Stimulated activated naive B cell treated with anti-CD40 and anti-IgM and Interleukin-4, amounts not matched to agents 10 μg/mL and 1 μg/mL and 100 μg/mL, for 72 hours (primary cell): ENCODE results near the gene CHD6.
A peak's percentile ranks its signal among the peaks of the same experiment; 100 is the strongest.

Source experiments
- ATAC-seq, 2 donors: fragments of 150-1000 bp; cut with Tn5 transposase; replicated peaks; 2 replicates each; pipeline ENCODE4 v1.10.0; 2021; ENCODE audit warnings: moderate library complexity in 1 of 2
- DNase-seq: peaks from one replicate; pipeline ENCODE4 v3.0.0; 2021
- H3K27ac Mint-ChIP-seq: one replicate; pipeline ENCODE4 v1.8.0; 2022; ENCODE audit warnings: mild to moderate bottlenecking, mixed read lengths
- H3K27me3 Mint-ChIP-seq, 2 donors: one replicate each; pipeline ENCODE4 v1.8.0; 2022; ENCODE audit warnings: mixed read lengths in 2 of 2
- H3K36me3 Mint-ChIP-seq, 2 donors: one replicate each; pipeline ENCODE4 v1.8.0; 2022; ENCODE audit warnings: mixed read lengths in 2 of 2, mild to moderate bottlenecking in 1 of 2
- H3K4me1 Mint-ChIP-seq, 2 donors: one replicate each; pipeline ENCODE4 v1.8.0; 2022; ENCODE audit warnings: mixed read lengths in 2 of 2, mild to moderate bottlenecking in 1 of 2
- H3K4me3 Mint-ChIP-seq, 2 donors: one replicate each; pipeline ENCODE4 v1.8.0; 2022; ENCODE audit warnings: mild to moderate bottlenecking in 2 of 2, mixed read lengths in 2 of 2, moderate library complexity in 1 of 2
- H3K9me3 Mint-ChIP-seq, 2 donors: one replicate each; pipeline ENCODE4 v1.8.0; 2022; ENCODE audit warnings: mixed read lengths in 2 of 2, mild to moderate bottlenecking in 1 of 2

CHD6 gene

GRCh38 chr20:41386502-41387427, 231.4 kb downstream of the CHD6 start:
- Mint-ChIP-seq H3K27ac (no peak overlapping the region), H3K4me3 (no peak overlapping the region), H3K9me3 (peaks cover 4 to 10% of the 10 kb centered on the region in 2 donors), H3K36me3 (no peaks in the 10 kb centered on the region), H3K4me1 (no peaks in the 10 kb centered on the region), H3K27me3 (peaks cover 10 to 26% of the 10 kb centered on the region in 2 donors)
- DNase-seq (no peak), ATAC-seq (no peak)

GRCh38 chr20:41382791-41383305, 235.3 kb downstream of the CHD6 start:
- H3K36me3 Mint-ChIP-seq = no peaks in the 10 kb centered on the region
- peaks cover 24 to 26% of the 10 kb centered on the region in 2 donors for H3K27me3 Mint-ChIP-seq
- no peak for ATAC-seq
- no peaks in the 10 kb centered on the region for H3K4me1 Mint-ChIP-seq
- H3K9me3 Mint-ChIP-seq = peaks cover 2 to 5% of the 10 kb centered on the region in 2 donors
- no peak overlapping the region for H3K4me3 Mint-ChIP-seq
- no peak overlapping the region for H3K27ac Mint-ChIP-seq
- no peak for DNase-seq

GRCh38 chr20:41380551-41381193, 237.5 kb downstream of the CHD6 start:
- DNase-seq (no peak), ATAC-seq (no peak)
- Mint-ChIP-seq H3K4me1 (no peaks in the 10 kb centered on the region), H3K27ac (no peak overlapping the region), H3K9me3 (peaks cover 2 to 5% of the 10 kb centered on the region in 2 donors), H3K36me3 (no peaks in the 10 kb centered on the region), H3K27me3 (peaks cover 38 to 43% of the 10 kb centered on the region in 2 donors), H3K4me3 (no peak overlapping the region)

DNA sequence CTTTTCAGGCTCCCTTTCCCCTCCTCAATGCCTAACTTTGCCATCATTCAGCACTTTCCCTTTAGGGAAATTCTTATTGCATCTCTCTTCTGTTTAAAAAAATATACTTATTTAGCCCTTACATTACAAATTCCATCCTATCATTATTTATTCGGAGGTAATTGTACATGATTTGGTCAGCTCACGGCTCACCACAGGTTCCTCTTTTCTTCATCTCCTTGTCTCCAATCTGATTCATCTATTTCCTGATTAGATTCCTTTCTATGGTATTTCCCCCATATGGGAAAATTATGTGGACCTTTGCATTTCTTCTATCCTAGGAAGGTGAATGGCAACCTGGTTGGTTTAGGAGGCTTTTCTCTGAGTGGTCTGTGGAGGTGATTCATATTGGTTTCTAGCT, 238.6 kb downstream of the CHD6 start:
- H3K27me3 Mint-ChIP-seq = peaks cover 42 to 53% of the 10 kb centered on the region in 2 donors
- ATAC-seq = no peak
- peaks cover 2 to 5% of the 10 kb centered on the region in 2 donors for H3K9me3 Mint-ChIP-seq
- no peaks in the 10 kb centered on the region for H3K36me3 Mint-ChIP-seq
- H3K27ac Mint-ChIP-seq = no peak overlapping the region
- H3K4me1 Mint-ChIP-seq = no peaks in the 10 kb centered on the region
- DNase-seq = no peak
- H3K4me3 Mint-ChIP-seq = no peak overlapping the region

GRCh38 chr20:41377275-41377674, 240.9 kb downstream of the CHD6 start:
- Mint-ChIP-seq H3K4me1 (no peaks in the 10 kb centered on the region), H3K9me3 (peaks cover 5% of the 10 kb centered on the region in 2 donors), H3K27me3 (peaks cover 56 to 76% of the 10 kb centered on the region in 2 donors), H3K4me3 (no peak overlapping the region), H3K27ac (peak overlapping the region; percentile 59), H3K36me3 (peaks cover 0 to 5% of the 10 kb centered on the region in 2 donors)
- DNase-seq = no peak
- ATAC-seq = no peak

GRCh38 chr20:41376349-41376748, 241.8 kb downstream of the CHD6 start:
- no peak for DNase-seq
- ATAC-seq = no peak
- Mint-ChIP-seq H3K9me3 (peaks cover 5 to 7% of the 10 kb centered on the region in 2 donors), H3K27me3 (peaks cover 57 to 81% of the 10 kb centered on the region in 2 donors), H3K36me3 (peaks cover 0 to 6% of the 10 kb centered on the region in 2 donors), H3K4me1 (no peaks in the 10 kb centered on the region), H3K27ac (no peak overlapping the region), H3K4me3 (no peak overlapping the region)

GRCh38 chr20:41375846-41376245, 242.3 kb downstream of the CHD6 start:
- Mint-ChIP-seq H3K4me1 (no peaks in the 10 kb centered on the region), H3K9me3 (peaks cover 8 to 11% of the 10 kb centered on the region in 2 donors), H3K27ac (no peak overlapping the region), H3K4me3 (no peak overlapping the region), H3K36me3 (peaks cover 0 to 10% of the 10 kb centered on the region in 2 donors), H3K27me3 (peaks cover 58 to 81% of the 10 kb centered on the region in 2 donors)
- DNase-seq (no peak), ATAC-seq (no peak)

DNA sequence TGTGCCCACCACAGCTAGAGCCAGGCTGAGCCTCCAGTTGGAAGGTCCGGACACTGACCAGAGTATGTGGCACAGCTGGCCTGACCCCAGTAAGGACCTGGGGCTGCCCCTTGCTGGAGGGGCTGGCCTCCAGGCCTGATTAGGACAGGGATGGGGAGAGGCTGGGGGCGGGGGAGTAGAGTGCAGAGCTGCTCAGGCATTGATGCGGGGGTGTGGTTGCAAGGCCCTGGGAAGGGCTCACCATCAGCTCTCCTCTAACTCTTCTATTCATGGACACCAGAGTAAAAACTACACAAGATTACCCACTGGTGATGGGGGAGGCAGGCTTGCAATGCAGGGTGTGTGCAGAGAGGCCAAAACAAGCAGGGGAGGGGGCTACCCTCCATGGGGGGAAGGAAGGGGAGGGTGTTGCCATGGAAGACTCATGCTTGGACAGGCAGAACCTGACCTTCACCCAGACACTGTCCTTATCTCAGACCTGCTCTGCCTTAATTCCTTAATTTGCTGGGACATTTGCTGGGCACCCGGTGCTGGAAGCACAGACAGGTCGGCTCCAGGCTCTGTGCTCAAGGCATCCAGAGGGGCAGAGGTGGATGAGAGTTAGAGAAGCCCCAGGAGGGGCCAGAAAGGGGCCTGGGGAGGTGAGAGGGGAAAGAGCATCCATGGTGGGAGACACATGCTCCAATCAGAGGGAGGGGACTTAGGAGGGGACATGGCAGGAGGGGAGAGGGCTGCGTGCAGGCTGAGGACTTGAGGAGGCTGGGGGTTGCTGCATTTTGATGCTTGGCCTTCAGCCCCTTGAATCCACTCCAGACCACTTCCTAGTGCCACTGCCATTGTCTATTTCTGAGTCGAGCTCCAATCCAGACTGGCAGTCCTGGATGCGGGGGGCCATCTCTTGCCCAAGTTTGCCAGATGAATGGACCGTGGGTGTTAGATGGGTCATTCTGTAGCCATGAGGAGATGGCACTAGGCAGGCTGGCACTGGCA, 244.0 kb downstream of the CHD6 start:
- DNase-seq (no peak), ATAC-seq (peak in 1 of 2 donors; percentile 29)
- H3K27ac Mint-ChIP-seq = no peak overlapping the region
- H3K27me3 Mint-ChIP-seq = peaks cover 62 to 67% of the 10 kb centered on the region in 2 donors
- H3K4me3 Mint-ChIP-seq = no peak overlapping the region
- H3K36me3 Mint-ChIP-seq = peaks cover 0 to 10% of the 10 kb centered on the region in 2 donors
- peaks cover 8 to 11% of the 10 kb centered on the region in 2 donors for H3K9me3 Mint-ChIP-seq
- peaks cover 0 to 2% of the 10 kb centered on the region in 2 donors for H3K4me1 Mint-ChIP-seq

GRCh38 chr20:41373251-41373783, 244.9 kb downstream of the CHD6 start:
- ATAC-seq (no peak), DNase-seq (no peak)
- Mint-ChIP-seq H3K27ac (no peak overlapping the region), H3K4me1 (peaks cover 0 to 2% of the 10 kb centered on the region in 2 donors), H3K27me3 (peaks cover 66 to 70% of the 10 kb centered on the region in 2 donors), H3K36me3 (peaks cover 0 to 10% of the 10 kb centered on the region in 2 donors), H3K4me3 (no peak overlapping the region), H3K9me3 (peaks cover 8 to 11% of the 10 kb centered on the region in 2 donors)

- Mint-ChIP-seq H3K4me3 (no peak overlapping the region), H3K36me3 (peaks cover 0 to 10% of the 10 kb centered on the region in 2 donors), H3K27ac (no peak overlapping the region), H3K27me3 (peaks cover 68 to 70% of the 10 kb centered on the region in 2 donors), H3K9me3 (peaks cover 8 to 11% of the 10 kb centered on the region in 2 donors), H3K4me1 (peaks cover 6 to 7% of the 10 kb centered on the region in 2 donors)
- ATAC-seq (no peak), DNase-seq (no peak)
Observed at GRCh38 chr20:41371371-41371770, 246.8 kb downstream of the CHD6 start.

GRCh38 chr20:41370176-41370575, 248.0 kb downstream of the CHD6 start:
- peaks cover 7 to 8% of the 10 kb centered on the region in 2 donors for H3K4me1 Mint-ChIP-seq
- peaks cover 0 to 10% of the 10 kb centered on the region in 2 donors for H3K36me3 Mint-ChIP-seq
- H3K9me3 Mint-ChIP-seq = peaks cover 8 to 11% of the 10 kb centered on the region in 2 donors
- H3K4me3 Mint-ChIP-seq = no peak overlapping the region
- peak in 1 of 2 donors; percentile 18 for ATAC-seq
- H3K27me3 Mint-ChIP-seq = peaks cover 61 to 64% of the 10 kb centered on the region in 2 donors
- no peak for DNase-seq
- H3K27ac Mint-ChIP-seq = no peak overlapping the region

DNA sequence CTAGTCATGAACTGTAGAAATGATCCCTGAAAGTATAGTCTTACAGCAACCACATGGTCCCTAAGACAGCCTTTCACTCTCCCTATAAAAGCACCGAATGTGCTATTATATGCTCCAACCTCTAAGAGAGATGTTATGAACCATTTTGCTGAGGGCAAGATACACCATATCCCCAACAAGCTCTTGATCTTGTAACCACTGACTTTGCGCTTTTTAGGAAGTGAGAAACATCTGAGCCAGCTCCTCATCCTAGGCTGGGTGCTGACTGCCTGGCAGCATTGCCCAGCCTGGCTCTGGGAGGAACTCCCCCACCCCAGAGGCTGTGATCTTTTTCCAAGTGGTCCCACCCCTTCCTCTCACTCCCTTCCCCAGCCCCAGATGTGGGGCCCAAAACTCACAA, 248.5 kb downstream of the CHD6 start:
- peaks cover 64 to 65% of the 10 kb centered on the region in 2 donors for H3K27me3 Mint-ChIP-seq
- ATAC-seq = peak; percentile 60 to 70

GRCh38 chr20:41367956-41368355, 250.2 kb downstream of the CHD6 start:
- DNase-seq (no peak), ATAC-seq (no peak)
- H3K36me3 Mint-ChIP-seq = peaks cover 0 to 9% of the 10 kb centered on the region in 2 donors
- H3K9me3 Mint-ChIP-seq = peaks cover 6 to 9% of the 10 kb centered on the region in 2 donors
- peaks cover 57% of the 10 kb centered on the region in 2 donors for H3K27me3 Mint-ChIP-seq
- H3K4me1 Mint-ChIP-seq = peaks cover 7 to 8% of the 10 kb centered on the region in 2 donors
- no peak overlapping the region for H3K4me3 Mint-ChIP-seq
- H3K27ac Mint-ChIP-seq = no peak overlapping the region

More for the DNA sequence above, 248.5 kb downstream of the CHD6 start:
- Mint-ChIP-seq H3K36me3 (peaks cover 0 to 10% of the 10 kb centered on the region in 2 donors), H3K4me1 (peaks cover 7 to 8% of the 10 kb centered on the region in 2 donors), H3K4me3 (no peak overlapping the region), H3K9me3 (peaks cover 8 to 11% of the 10 kb centered on the region in 2 donors), H3K27ac (no peak overlapping the region)
- no peak for DNase-seq
